CD14-positive monocyte (primary cell): Measurements from ENCODE around the gene RNF43. TPM values are rescaled to one million over a fixed set of nuclear protein-coding genes. Genes with fewer than 3 reads are reported as not detected.
A peak's percentile ranks its signal among the peaks of the same experiment; 100 is the strongest.

Experiments used
- DNase-seq, 3 donors: peaks; one replicate each; pipeline ENCODE4 v3.0.0-alpha.2; 2011 to 2022
- H2AFZ ChIP-seq: 2 replicates; pipeline ENCODE4 v1.6.0; 2012; ENCODE audit warnings: mild to moderate bottlenecking, low read depth, low read length, inconsistent platforms; ENCODE audit not compliant: insufficient read depth, poor library complexity, severe bottlenecking
- H3K27ac ChIP-seq, 2 donors: 1 replicate in 1 of 2; 2 replicates in 1 of 2; pipeline ENCODE4 v1.5.1; 2012 to 2013; ENCODE audit warnings: low read length in 2 of 2, control low read depth in 1 of 2, inconsistent platforms in 1 of 2, low read depth in 1 of 2, mild to moderate bottlenecking in 1 of 2
- H3K27me3 ChIP-seq, 2 donors: one replicate each; pipeline versions ENCODE4 v1.6.0 to v1.6.1; 2011 to 2013; ENCODE audit warnings: low read length in 2 of 2; ENCODE audit not compliant: control insufficient read depth in 2 of 2, insufficient read depth in 2 of 2
- H3K36me3 ChIP-seq, 2 donors: replicated peaks in 1 of 2; 1 replicate in 1 of 2; 2 replicates in 1 of 2; pipeline versions ENCODE4 v1.5.1 to v1.6.1; 2012 to 2013; ENCODE audit warnings: low read length in 2 of 2, control low read depth in 1 of 2, inconsistent platforms in 1 of 2, mild to moderate bottlenecking in 1 of 2; ENCODE audit not compliant: insufficient read depth in 2 of 2, control insufficient read depth in 1 of 2
- H3K4me1 ChIP-seq, 2 donors: 1 replicate in 1 of 2; 2 replicates in 1 of 2; pipeline versions ENCODE4 v1.5.1 to v1.6.1; 2012 to 2013; ENCODE audit warnings: low read length in 2 of 2, control low read depth in 1 of 2, inconsistent platforms in 1 of 2, mild to moderate bottlenecking in 1 of 2, moderate library complexity in 1 of 2; ENCODE audit not compliant: insufficient read depth in 2 of 2, control insufficient read depth in 1 of 2
- H3K4me2 ChIP-seq: replicated peaks from 2 replicates; pipeline ENCODE3; 2012; ENCODE audit warnings: low read length, moderate library complexity, mild to moderate bottlenecking; ENCODE audit not compliant: poor library complexity, severe bottlenecking; ENCODE audit errors: extremely low read depth
- H3K4me3 ChIP-seq, 3 experiments: fragments of 200-600 bp in 1 of 3; sonication (generic) in 1 of 3; replicated peaks in 1 of 3; 1 replicate in 2 of 3; 2 replicates in 1 of 3; pipeline ENCODE4 v1.5.1; 2011 to 2013; ENCODE audit warnings: low read length in 3 of 3, mild to moderate bottlenecking in 3 of 3, control low read depth in 2 of 3, low read depth in 2 of 3, inconsistent platforms in 1 of 3, moderate library complexity in 1 of 3
- H3K79me2 ChIP-seq: 2 replicates; pipeline ENCODE4 v1.6.0; 2012; ENCODE audit warnings: mild to moderate bottlenecking, control low read depth, inconsistent platforms, low read length, moderate library complexity; ENCODE audit not compliant: insufficient read depth
- H3K9ac ChIP-seq: 2 replicates; pipeline ENCODE4 v1.6.0; 2017; ENCODE audit warnings: low read length, mild to moderate bottlenecking; ENCODE audit not compliant: insufficient read depth, poor library complexity, severe bottlenecking
- H3K9me3 ChIP-seq, 2 donors: replicated peaks in 1 of 2; 1 replicate in 1 of 2; 2 replicates in 1 of 2; pipeline versions ENCODE4 v1.5.1 to v1.6.1; 2012 to 2013; ENCODE audit warnings: low read length in 2 of 2, control low read depth in 1 of 2; ENCODE audit not compliant: control insufficient read depth in 1 of 2, insufficient read depth in 1 of 2
- H4K20me1 ChIP-seq: 2 replicates; pipeline ENCODE4 v1.6.0; 2012; ENCODE audit warnings: mild to moderate bottlenecking, low read length, control low read depth, moderate library complexity; ENCODE audit not compliant: insufficient read depth
- H3K27ac Mint-ChIP-seq, 7 donors: one replicate each; pipeline ENCODE4 v1.8.0; 2020; ENCODE audit warnings: mild to moderate bottlenecking in 7 of 7, mixed read lengths in 7 of 7, moderate library complexity in 6 of 7, inconsistent platforms in 2 of 7
- H3K27me3 Mint-ChIP-seq, 3 donors: one replicate each; pipeline ENCODE4 v1.8.0; 2021 to 2022; ENCODE audit warnings: low read depth in 3 of 3, mild to moderate bottlenecking in 3 of 3, mixed read lengths in 3 of 3, moderate library complexity in 3 of 3, inconsistent platforms in 1 of 3
- H3K36me3 Mint-ChIP-seq, 2 donors: one replicate each; pipeline ENCODE4 v1.8.0; 2020; ENCODE audit warnings: mixed read lengths in 2 of 2, inconsistent platforms in 1 of 2, mild to moderate bottlenecking in 1 of 2
- H3K4me1 Mint-ChIP-seq: one replicate; pipeline ENCODE4 v1.8.0; 2020; ENCODE audit warnings: mild to moderate bottlenecking, mixed read lengths
- H3K4me3 Mint-ChIP-seq, 2 donors: one replicate each; pipeline ENCODE4 v1.8.0; 2020; ENCODE audit warnings: mild to moderate bottlenecking in 2 of 2, mixed read lengths in 2 of 2, moderate library complexity in 1 of 2
- H3K9me3 Mint-ChIP-seq, 7 donors: one replicate each; pipeline ENCODE4 v1.8.0; 2020 to 2022; ENCODE audit warnings: mixed read lengths in 7 of 7, mild to moderate bottlenecking in 6 of 7, moderate library complexity in 6 of 7, inconsistent platforms in 2 of 7
- CTCF ChIP-seq: fragments of 200-600 bp; IDR thresholded peaks from one replicate; pipeline ENCODE4 v1.8.0; 2022; ENCODE audit warnings: antibody characterized with exemption, mild to moderate bottlenecking
- WGBS: methylation state at CpG from one replicate; pipeline ENCODE4 v1.1.5; 2013; ENCODE audit warnings: missing lambda C conversion rate; ENCODE audit not compliant: insufficient coverage; 5-methylcytosine and 5-hydroxymethylcytosine counted together
- intact Hi-C, 2 donors: fragments of 100-400 bp; cut with micrococcal nuclease; formaldehyde crosslinking; loops; one replicate each; pipeline versions ENCODE4 v1.15.0 to v1.15.1; 2023
- polyA plus RNA-seq, 3 donors: library from polyadenylated mRNA; depleted of rRNA in 1 of 3; unstranded in 2 of 3; stranded (reverse) in 1 of 3; fragments of 300-500 nt in 2 of 3; fragments of >200 nt in 1 of 3; fragmentation: Illumina TruSeq in 2 of 3; gene quantifications; 1 replicate in 2 of 3; 2 replicates in 1 of 3; pipeline ENCODE4 v1.2.3, GENCODE V29; 2012 to 2021

Gene RNF43
- polyA plus RNA-seq, 3 donors = 0.01 to 0.11 TPM; not detected in 1

GRCh38 chr17:58420827-58421226 lies 3.5 kb upstream of the RNF43 start:
- Histone ChIP-seq H2AFZ (no peak overlapping the region), H3K79me2 (no peaks in the 10 kb centered on the region), H3K9ac (no peak overlapping the region), H3K36me3 (no peaks in the 10 kb centered on the region), H3K4me1 (peaks cover 4 to 6% of the 10 kb centered on the region in 2 donors), H3K4me3 (no peak overlapping the region), H3K4me2 (no peak overlapping the region), H3K9me3 (no peaks in the 10 kb centered on the region), H3K27ac (no peak overlapping the region), H4K20me1 (no peaks in the 10 kb centered on the region), H3K27me3 (no peaks in the 10 kb centered on the region)
- Mint-ChIP-seq H3K36me3 (no peaks in the 10 kb centered on the region), H3K4me3 (peak overlapping the region in 1 of 2 donors; percentile 16), H3K27ac (no peak overlapping the region), H3K27me3 (peaks cover 3 to 9% (median 7%) of the 10 kb centered on the region in 3 donors), H3K4me1 (peaks cover 11% of the 10 kb centered on the region), H3K9me3 (no peaks in the 10 kb centered on the region)
- DNase-seq = no peak
- no CpG with 5 or more reads among the region's 2 CpGs for WGBS
- intact Hi-C loops = no loop called here
- TF ChIP-seq CTCF = no peak

- Histone ChIP-seq H4K20me1 (no peaks in the 10 kb centered on the region), H3K36me3 (no peaks in the 10 kb centered on the region), H3K4me2 (no peak overlapping the region), H3K27me3 (no peaks in the 10 kb centered on the region), H3K9me3 (no peaks in the 10 kb centered on the region), H2AFZ (no peak overlapping the region), H3K4me3 (no peak overlapping the region), H3K27ac (no peak overlapping the region), H3K9ac (no peak overlapping the region), H3K79me2 (no peaks in the 10 kb centered on the region), H3K4me1 (peaks cover 4 to 6% of the 10 kb centered on the region in 2 donors)
- Mint-ChIP-seq H3K9me3 (no peaks in the 10 kb centered on the region), H3K36me3 (no peaks in the 10 kb centered on the region), H3K27me3 (peaks cover 2 to 9% (median 7%) of the 10 kb centered on the region in 3 donors), H3K4me3 (no peak overlapping the region), H3K4me1 (peaks cover 11% of the 10 kb centered on the region), H3K27ac (no peak overlapping the region)
- intact Hi-C loops = loop anchor here (2.0 to 5.0 kb wide), 4 partner anchors 65 to 140 kb away; partner anchors contain the start of gene SUPT4H1 (in 1 of the 2)
- DNase-seq = no peak
- WGBS = 94% methylated on average over 5 of the region's 6 CpGs
- no peak for TF ChIP-seq CTCF
Observed at GRCh38 chr17:58416937-58417299, 416 bp downstream of the RNF43 start.
